HG03575 (cell line): ENCODE data around the gene RASL10A.

Experiments
- ATAC-seq: cut with Tn5 transposase; IDR thresholded peaks from one replicate; pipeline ENCODE4 v1.9.1; 2021; ENCODE audit not compliant: unreplicated experiment, insufficient number of reproducible peaks, low FRiP score; ENCODE audit errors: extremely low read depth

Gene RASL10A

GRCh38 chr22:29340566-29340965 is 25.1 kb upstream of the RASL10A start:
- ATAC-seq: no peak

GRCh38 chr22:29339381-29340235 is 24.1 kb upstream of the RASL10A start:
- no peak for ATAC-seq

GRCh38 chr22:29338398-29338797 is 22.9 kb upstream of the RASL10A start:
- ATAC-seq: no peak

GRCh38 chr22:29337631-29338284 is 22.3 kb upstream of the RASL10A start:
- no peak for ATAC-seq

GRCh38 chr22:29336751-29337490 is 21.4 kb upstream of the RASL10A start:
- ATAC-seq: no peak

GRCh38 chr22:29335656-29336055 is 20.2 kb upstream of the RASL10A start:
- ATAC-seq: no peak

- ATAC-seq: no peak
Measured at GRCh38 chr22:29334696-29335344, 19.3 kb upstream of the RASL10A start.

GRCh38 chr22:29334148-29334547 is 18.7 kb upstream of the RASL10A start:
- ATAC-seq: no peak

- ATAC-seq: no peak
Measured at GRCh38 chr22:29332886-29333496, 17.5 kb upstream of the RASL10A start.

GRCh38 chr22:29331658-29332300 is 16.3 kb upstream of the RASL10A start:
- ATAC-seq: no peak

- ATAC-seq: no peak
Measured at GRCh38 chr22:29331213-29331612, 15.7 kb upstream of the RASL10A start.

GRCh38 chr22:29330753-29331152 is 15.3 kb upstream of the RASL10A start:
- ATAC-seq: no peak

GRCh38 chr22:29330291-29330690 is 14.8 kb upstream of the RASL10A start:
- ATAC-seq: no peak

- ATAC-seq: no peak
Measured at GRCh38 chr22:29329581-29329980, 14.1 kb upstream of the RASL10A start.

GRCh38 chr22:29328566-29329500 is 13.3 kb upstream of the RASL10A start:
- no peak for ATAC-seq

GRCh38 chr22:29328055-29328454 is 12.6 kb upstream of the RASL10A start:
- ATAC-seq: no peak

GRCh38 chr22:29327089-29327764 is 11.7 kb upstream of the RASL10A start:
- no peak for ATAC-seq
